ENCODE results near the gene CAPN14.

CAPN14 gene

DNA sequence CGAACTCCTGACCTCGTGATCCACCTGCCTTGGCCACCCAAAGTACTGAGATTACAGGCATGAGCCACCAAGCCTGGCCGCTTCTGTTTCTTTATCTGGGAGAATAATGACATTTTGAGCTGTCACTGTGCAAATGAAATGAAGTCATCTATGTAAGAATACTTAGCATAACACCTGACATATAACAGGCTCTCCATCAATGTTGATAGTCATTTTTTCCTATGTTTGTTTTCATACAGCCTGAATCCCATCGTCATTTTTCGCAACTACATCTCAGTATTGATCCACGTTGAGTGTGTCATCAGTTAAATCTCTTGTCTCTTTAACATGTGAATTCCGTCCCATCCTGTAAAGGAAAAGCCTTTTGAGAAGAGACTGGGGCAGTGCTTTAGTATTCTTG lies 6.4 kb upstream of the CAPN14 start:
- no peaks in the 10 kb centered on the region for H3K36me3 ChIP-seq (ENCODE audit: control insufficient read depth in 2 of 2, insufficient read depth in 1 of 2, low read length in 2 of 2)
- TF ChIP-seq KLF8 (tag by site-specific recombination; IDR thresholded peaks at IDR 0.05) (no peak), ZNF529 (tag by site-specific recombination; IDR thresholded peaks at IDR 0.05; ENCODE audit: insufficient replicate concordance) (no peak), ZXDB (tag by site-specific recombination; IDR thresholded peaks at IDR 0.05) (no peak), ZBTB1 (tag by site-specific recombination; IDR thresholded peaks at IDR 0.05) (no peak), TRIM28 (IDR thresholded peaks at IDR 0.05; ENCODE audit: borderline replicate concordance, low read length) (no peak), ZBTB48 (tag by site-specific recombination; IDR thresholded peaks at IDR 0.05) (no peak), ZNF701 (tag by site-specific recombination; IDR thresholded peaks at IDR 0.05) (no peak), ZNF311 (tag by site-specific recombination; IDR thresholded peaks at IDR 0.05; ENCODE audit: borderline replicate concordance) (no peak), ZNF626 (tag by site-specific recombination; IDR thresholded peaks at IDR 0.05) (no peak), ZNF558 (tag by site-specific recombination; IDR thresholded peaks at IDR 0.05) (no peak), ZNF391 (tag by site-specific recombination; IDR thresholded peaks at IDR 0.05; ENCODE audit: borderline replicate concordance, low read depth) (no peak)
- TF ChIP-seq, protein P1, sequence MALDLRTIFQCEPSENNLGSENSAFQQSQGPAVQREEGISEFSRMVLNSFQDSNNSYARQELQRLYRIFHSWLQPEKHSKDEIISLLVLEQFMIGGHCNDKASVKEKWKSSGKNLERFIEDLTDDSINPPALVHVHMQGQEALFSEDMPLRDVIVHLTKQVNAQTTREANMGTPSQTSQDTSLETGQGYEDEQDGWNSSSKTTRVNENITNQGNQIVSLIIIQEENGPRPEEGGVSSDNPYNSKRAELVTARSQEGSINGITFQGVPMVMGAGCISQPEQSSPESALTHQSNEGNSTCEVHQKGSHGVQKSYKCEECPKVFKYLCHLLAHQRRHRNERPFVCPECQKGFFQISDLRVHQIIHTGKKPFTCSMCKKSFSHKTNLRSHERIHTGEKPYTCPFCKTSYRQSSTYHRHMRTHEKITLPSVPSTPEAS (tag by site-specific recombination; IDR thresholded peaks at IDR 0.05), result no peak
- TF ChIP-seq, protein P2, sequence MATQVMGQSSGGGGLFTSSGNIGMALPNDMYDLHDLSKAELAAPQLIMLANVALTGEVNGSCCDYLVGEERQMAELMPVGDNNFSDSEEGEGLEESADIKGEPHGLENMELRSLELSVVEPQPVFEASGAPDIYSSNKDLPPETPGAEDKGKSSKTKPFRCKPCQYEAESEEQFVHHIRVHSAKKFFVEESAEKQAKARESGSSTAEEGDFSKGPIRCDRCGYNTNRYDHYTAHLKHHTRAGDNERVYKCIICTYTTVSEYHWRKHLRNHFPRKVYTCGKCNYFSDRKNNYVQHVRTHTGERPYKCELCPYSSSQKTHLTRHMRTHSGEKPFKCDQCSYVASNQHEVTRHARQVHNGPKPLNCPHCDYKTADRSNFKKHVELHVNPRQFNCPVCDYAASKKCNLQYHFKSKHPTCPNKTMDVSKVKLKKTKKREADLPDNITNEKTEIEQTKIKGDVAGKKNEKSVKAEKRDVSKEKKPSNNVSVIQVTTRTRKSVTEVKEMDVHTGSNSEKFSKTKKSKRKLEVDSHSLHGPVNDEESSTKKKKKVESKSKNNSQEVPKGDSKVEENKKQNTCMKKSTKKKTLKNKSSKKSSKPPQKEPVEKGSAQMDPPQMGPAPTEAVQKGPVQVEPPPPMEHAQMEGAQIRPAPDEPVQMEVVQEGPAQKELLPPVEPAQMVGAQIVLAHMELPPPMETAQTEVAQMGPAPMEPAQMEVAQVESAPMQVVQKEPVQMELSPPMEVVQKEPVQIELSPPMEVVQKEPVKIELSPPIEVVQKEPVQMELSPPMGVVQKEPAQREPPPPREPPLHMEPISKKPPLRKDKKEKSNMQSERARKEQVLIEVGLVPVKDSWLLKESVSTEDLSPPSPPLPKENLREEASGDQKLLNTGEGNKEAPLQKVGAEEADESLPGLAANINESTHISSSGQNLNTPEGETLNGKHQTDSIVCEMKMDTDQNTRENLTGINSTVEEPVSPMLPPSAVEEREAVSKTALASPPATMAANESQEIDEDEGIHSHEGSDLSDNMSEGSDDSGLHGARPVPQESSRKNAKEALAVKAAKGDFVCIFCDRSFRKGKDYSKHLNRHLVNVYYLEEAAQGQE (tag by site-specific recombination; IDR thresholded peaks at IDR 0.05), result no peak
- TF ChIP-seq, protein P3, sequence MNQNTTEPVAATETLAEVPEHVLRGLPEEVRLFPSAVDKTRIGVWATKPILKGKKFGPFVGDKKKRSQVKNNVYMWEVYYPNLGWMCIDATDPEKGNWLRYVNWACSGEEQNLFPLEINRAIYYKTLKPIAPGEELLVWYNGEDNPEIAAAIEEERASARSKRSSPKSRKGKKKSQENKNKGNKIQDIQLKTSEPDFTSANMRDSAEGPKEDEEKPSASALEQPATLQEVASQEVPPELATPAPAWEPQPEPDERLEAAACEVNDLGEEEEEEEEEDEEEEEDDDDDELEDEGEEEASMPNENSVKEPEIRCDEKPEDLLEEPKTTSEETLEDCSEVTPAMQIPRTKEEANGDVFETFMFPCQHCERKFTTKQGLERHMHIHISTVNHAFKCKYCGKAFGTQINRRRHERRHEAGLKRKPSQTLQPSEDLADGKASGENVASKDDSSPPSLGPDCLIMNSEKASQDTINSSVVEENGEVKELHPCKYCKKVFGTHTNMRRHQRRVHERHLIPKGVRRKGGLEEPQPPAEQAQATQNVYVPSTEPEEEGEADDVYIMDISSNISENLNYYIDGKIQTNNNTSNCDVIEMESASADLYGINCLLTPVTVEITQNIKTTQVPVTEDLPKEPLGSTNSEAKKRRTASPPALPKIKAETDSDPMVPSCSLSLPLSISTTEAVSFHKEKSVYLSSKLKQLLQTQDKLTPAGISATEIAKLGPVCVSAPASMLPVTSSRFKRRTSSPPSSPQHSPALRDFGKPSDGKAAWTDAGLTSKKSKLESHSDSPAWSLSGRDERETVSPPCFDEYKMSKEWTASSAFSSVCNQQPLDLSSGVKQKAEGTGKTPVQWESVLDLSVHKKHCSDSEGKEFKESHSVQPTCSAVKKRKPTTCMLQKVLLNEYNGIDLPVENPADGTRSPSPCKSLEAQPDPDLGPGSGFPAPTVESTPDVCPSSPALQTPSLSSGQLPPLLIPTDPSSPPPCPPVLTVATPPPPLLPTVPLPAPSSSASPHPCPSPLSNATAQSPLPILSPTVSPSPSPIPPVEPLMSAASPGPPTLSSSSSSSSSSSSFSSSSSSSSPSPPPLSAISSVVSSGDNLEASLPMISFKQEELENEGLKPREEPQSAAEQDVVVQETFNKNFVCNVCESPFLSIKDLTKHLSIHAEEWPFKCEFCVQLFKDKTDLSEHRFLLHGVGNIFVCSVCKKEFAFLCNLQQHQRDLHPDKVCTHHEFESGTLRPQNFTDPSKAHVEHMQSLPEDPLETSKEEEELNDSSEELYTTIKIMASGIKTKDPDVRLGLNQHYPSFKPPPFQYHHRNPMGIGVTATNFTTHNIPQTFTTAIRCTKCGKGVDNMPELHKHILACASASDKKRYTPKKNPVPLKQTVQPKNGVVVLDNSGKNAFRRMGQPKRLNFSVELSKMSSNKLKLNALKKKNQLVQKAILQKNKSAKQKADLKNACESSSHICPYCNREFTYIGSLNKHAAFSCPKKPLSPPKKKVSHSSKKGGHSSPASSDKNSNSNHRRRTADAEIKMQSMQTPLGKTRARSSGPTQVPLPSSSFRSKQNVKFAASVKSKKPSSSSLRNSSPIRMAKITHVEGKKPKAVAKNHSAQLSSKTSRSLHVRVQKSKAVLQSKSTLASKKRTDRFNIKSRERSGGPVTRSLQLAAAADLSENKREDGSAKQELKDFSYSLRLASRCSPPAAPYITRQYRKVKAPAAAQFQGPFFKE (tag by site-specific recombination; IDR thresholded peaks at IDR 0.05; ENCODE audit: borderline replicate concordance), result no peak
- TF ChIP-seq, protein P4, sequence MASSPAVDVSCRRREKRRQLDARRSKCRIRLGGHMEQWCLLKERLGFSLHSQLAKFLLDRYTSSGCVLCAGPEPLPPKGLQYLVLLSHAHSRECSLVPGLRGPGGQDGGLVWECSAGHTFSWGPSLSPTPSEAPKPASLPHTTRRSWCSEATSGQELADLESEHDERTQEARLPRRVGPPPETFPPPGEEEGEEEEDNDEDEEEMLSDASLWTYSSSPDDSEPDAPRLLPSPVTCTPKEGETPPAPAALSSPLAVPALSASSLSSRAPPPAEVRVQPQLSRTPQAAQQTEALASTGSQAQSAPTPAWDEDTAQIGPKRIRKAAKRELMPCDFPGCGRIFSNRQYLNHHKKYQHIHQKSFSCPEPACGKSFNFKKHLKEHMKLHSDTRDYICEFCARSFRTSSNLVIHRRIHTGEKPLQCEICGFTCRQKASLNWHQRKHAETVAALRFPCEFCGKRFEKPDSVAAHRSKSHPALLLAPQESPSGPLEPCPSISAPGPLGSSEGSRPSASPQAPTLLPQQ (tag by site-specific recombination; IDR thresholded peaks at IDR 0.05), result no peak
- H3K4me1 ChIP-seq (ENCODE audit: control insufficient read depth, insufficient read depth, low read length), result no peaks in the 10 kb centered on the region
- no peak overlapping the region for H3K4me3 ChIP-seq (ENCODE audit: low read depth, low read length)
- H3K27ac ChIP-seq (ENCODE audit: extremely low read depth, low read depth, low read length), result no peak overlapping the region
- POLR2A ChIA-PET, result interaction anchor here (0.7 kb wide), 1 partner anchor 285 kb away, joined by 3 read pairs; no protein-coding TSS in a partner anchor
- H3K9me3 ChIP-seq (ENCODE audit: control insufficient read depth, insufficient read depth, low read depth, low read length), result no peaks in the 10 kb centered on the region
- CTCF ChIA-PET, result interaction anchor here (0.5 to 1.1 kb wide), 3 partner anchors 10 to 692 kb away, joined by 3 to 4 read pairs (median 3); partner anchors contain the start of gene EHD3
